ENCODE data around the gene POP5. TPM values are rescaled to one million over a fixed set of nuclear protein-coding genes. Genes with fewer than 3 reads are reported as not detected.

Gene POP5
- total and polyA plus RNA-seq, 2 of the 4 experiments (the other 2 are of a cell fraction), result 69.5 to 99.4 TPM

- Histone ChIP-seq H3K9me3 (ENCODE audit: control insufficient read depth, insufficient read depth, low read length) (no peaks in the 10 kb centered on the region), H4K5ac (ENCODE audit: low read depth, low read length) (no peak overlapping the region), H3K4me1 (ENCODE audit: control insufficient read depth, insufficient read depth, low read length) (no peaks in the 10 kb centered on the region), H3K27ac (ENCODE audit: insufficient read depth, low read length) (no peak overlapping the region), H3K23ac (ENCODE audit: low read depth, low read length) (no peak overlapping the region), H3K27me3 (ENCODE audit: control insufficient read depth, insufficient read depth, low read length) (peaks cover 35% of the 10 kb centered on the region), H3K4ac (ENCODE audit: low read depth, low read length) (no peak overlapping the region), H4K20me1 (ENCODE audit: insufficient read depth, low read length) (no peaks in the 10 kb centered on the region), H2BK5ac (ENCODE audit: low read depth, low read length, poor library complexity, severe bottlenecking) (no peak overlapping the region), H2BK20ac (ENCODE audit: low read depth, low read length) (no peak overlapping the region), H3K56ac (ENCODE audit: extremely low read depth, insufficient read depth, low read length) (no peak overlapping the region), H3K4me2 (ENCODE audit: low read depth, low read length) (no peak overlapping the region), H4K8ac (ENCODE audit: low read depth in 2 of 2, low read length in 2 of 2) (no peak overlapping the region), H2AK9ac (replicated peaks; ENCODE audit: low read depth, low read length, poor library complexity) (no peak overlapping the region), H4K91ac (ENCODE audit: insufficient read depth, low read depth, low read length) (no peak overlapping the region), H3K36me3 (ENCODE audit: control insufficient read depth, insufficient read depth, low read length) (no peaks in the 10 kb centered on the region), H3K9me1 (ENCODE audit: insufficient read depth, low read length) (no peaks in the 10 kb centered on the region), H3K18ac (ENCODE audit: low read depth, low read length) (no peak overlapping the region), H2AFZ (replicated peaks; ENCODE audit: low read length, poor library complexity) (no peak overlapping the region), H3K4me3 (ENCODE audit: insufficient read depth, low read depth, low read length) (no peak overlapping the region), H3K9ac (ENCODE audit: low read depth, low read length) (no peak overlapping the region), H2BK120ac (ENCODE audit: low read depth, low read length) (no peak overlapping the region), H3K14ac (replicated peaks; ENCODE audit: low read depth, low read length) (no peak overlapping the region), H3K79me1 (ENCODE audit: low read depth in 1 of 2, low read length in 2 of 2) (peaks cover 0 to 1% of the 10 kb centered on the region in 2 experiments; a peak in 1 of 4 replicates), H2AK5ac (ENCODE audit: low read depth, low read length) (no peak overlapping the region), H2BK15ac (ENCODE audit: low read depth, low read length) (no peak overlapping the region)
- ChIA-PET CTCF (no interaction called here), POLR2A (ENCODE audit: unreplicated experiment) (no interaction called here)
- no TSS peak for BruUV-seq (replicated peaks)
- dilution Hi-C loops (cut with HindIII; ENCODE audit: low sequenced_read_pairs, unreplicated experiment) (no loop called here), intact Hi-C loops (cut with micrococcal nuclease) (no loop called here), in situ Hi-C loops (cut with MboI; ENCODE audit: low sequenced_read_pairs) (no loop called here)
- no peak for TF ChIP-seq FOS (IDR thresholded peaks at IDR 0.05; ENCODE audit: low read depth, low read length)
- TF ChIP-seq USF2 (IDR thresholded peaks at IDR 0.05; ENCODE audit: low read depth, low read length), result no peak
- TF ChIP-seq ELK1 (IDR thresholded peaks at IDR 0.05; ENCODE audit: borderline replicate concordance, low read depth, low read length), result no peak
- TF ChIP-seq MAFK (IDR thresholded peaks at IDR 0.05; ENCODE audit: low read depth, low read length), result no peak
- no peak for TF ChIP-seq MXI1 (IDR thresholded peaks at IDR 0.05; ENCODE audit: borderline replicate concordance, low read depth, low read length)
- TF ChIP-seq CTCF (conservative IDR thresholded peaks at IDR 0.05; ENCODE audit: low read depth, low read length), result no peak
- no peak for TF ChIP-seq RCOR1 (IDR thresholded peaks at IDR 0.05; ENCODE audit: insufficient replicate concordance, low read length)
- no peak for TF ChIP-seq POLR2A (IDR thresholded peaks at IDR 0.05; ENCODE audit: low read depth, low read length)
- TF ChIP-seq CEBPB (IDR thresholded peaks at IDR 0.05; ENCODE audit: low read depth, low read length), result no peak
- TF ChIP-seq SMC3 (IDR thresholded peaks at IDR 0.05; ENCODE audit: low read depth, low read length), result no peak
- no peak for TF ChIP-seq BHLHE40 (IDR thresholded peaks at IDR 0.05; ENCODE audit: low read depth, low read length)
- no peak for TF ChIP-seq RAD21 (IDR thresholded peaks at IDR 0.05; ENCODE audit: low read length)
- TF ChIP-seq NFE2L2 (IDR thresholded peaks at IDR 0.05; ENCODE audit: low read depth, low read length), result no peak
- TF ChIP-seq CHD1 (IDR thresholded peaks at IDR 0.05; ENCODE audit: low read depth, low read length), result no peak
- TF ChIP-seq RFX5 (IDR thresholded peaks at IDR 0.05; ENCODE audit: low read depth, low read length), result no peak
- no peak for TF ChIP-seq MAZ (IDR thresholded peaks at IDR 0.05; ENCODE audit: borderline replicate concordance, low read depth, low read length)
- DNase-seq, result no peak
- ATAC-seq (ENCODE audit: low read depth), result no peak
- no CpG with 5 or more reads among the region's 2 CpGs for WGBS, 2 experiments (ENCODE audit: extremely low coverage in 2 of 2, insufficient read length in 1 of 2)
Measured at GRCh38 chr12:120586860-120587259, 5.7 kb upstream of the POP5 start.

All from IMR-90 (cell line).